HepG2 (cell line): ENCODE results near the gene DEUP1. TPM values are rescaled to one million over a fixed set of nuclear protein-coding genes. Genes with fewer than 3 reads are reported as not detected.
A peak's percentile ranks its signal among the peaks of the same experiment; 100 is the strongest.

Source experiments
- ARID4A ChIP-seq: sonication (generic); formaldehyde crosslinking; IDR thresholded peaks from 2 replicates; pipeline ENCODE4 v1.5.0; 2020; ENCODE audit warnings: mild to moderate bottlenecking, missing genetic modification reagents, borderline replicate concordance
- ARID5B ChIP-seq: IDR thresholded peaks from 2 replicates; pipeline ENCODE4 v1.4.0; 2020; ENCODE audit warnings: mild to moderate bottlenecking, missing genetic modification reagents
- HOXA3 ChIP-seq: sonication (generic); formaldehyde crosslinking; IDR thresholded peaks from 2 replicates; pipeline ENCODE4 v1.5.0; 2020; ENCODE audit warnings: missing genetic modification reagents
- MBNL3 ChIP-seq: fragments of 250-450 bp; sonication (Bioruptor Pico); conservative IDR thresholded peaks from 2 replicates; pipeline ENCODE4 v1.8.0; 2022; ENCODE audit warnings: mild to moderate bottlenecking, inconsistent platforms
- NCOR1 ChIP-seq: fragments of 200-600 bp; sonication (generic); IDR thresholded peaks from 2 replicates; pipeline ENCODE4 v1.7.0; 2017; ENCODE audit warnings: antibody characterized with exemption, low read length, borderline replicate concordance
- PAXIP1 ChIP-seq: sonication (generic); formaldehyde crosslinking; conservative IDR thresholded peaks from 2 replicates; pipeline ENCODE4 v1.4.0; 2020; ENCODE audit warnings: mild to moderate bottlenecking, missing genetic modification reagents, moderate library complexity
- PHF21A ChIP-seq: sonication (generic); formaldehyde crosslinking; IDR thresholded peaks from 2 replicates; pipeline ENCODE4 v1.5.0; 2020; ENCODE audit warnings: mild to moderate bottlenecking, missing genetic modification reagents
- RFX1 ChIP-seq: fragments of 450-650 bp; IDR thresholded peaks from 2 replicates; pipeline ENCODE4 v1.6.1; 2017
- SNAI1 ChIP-seq: sonication (generic); formaldehyde crosslinking; IDR thresholded peaks from 2 replicates; pipeline ENCODE4 v1.5.0; 2020; ENCODE audit warnings: mild to moderate bottlenecking, missing genetic modification reagents, borderline replicate concordance
- TFAP4 ChIP-seq: sonication (generic); IDR thresholded peaks from 2 replicates; pipeline ENCODE4 v1.6.1; 2016; ENCODE audit warnings: low read depth, borderline replicate concordance
- UBTF ChIP-seq: sonication (generic); formaldehyde crosslinking; IDR thresholded peaks from 2 replicates; pipeline ENCODE4 v1.4.0; 2020; ENCODE audit warnings: mild to moderate bottlenecking, missing genetic modification reagents
- ZFP82 ChIP-seq: sonication (generic); formaldehyde crosslinking; IDR thresholded peaks from 2 replicates; pipeline ENCODE4 v1.5.1; 2020; ENCODE audit warnings: mild to moderate bottlenecking, missing genetic modification reagents, borderline replicate concordance
- ZNF224 ChIP-seq: sonication (generic); formaldehyde crosslinking; IDR thresholded peaks from 2 replicates; pipeline ENCODE4 v1.5.0; 2020; ENCODE audit warnings: mild to moderate bottlenecking, missing genetic modification reagents
- ZNF562 ChIP-seq: sonication (generic); formaldehyde crosslinking; IDR thresholded peaks from 2 replicates; pipeline ENCODE4 v1.8.0; 2022; ENCODE audit warnings: missing genetic modification reagents, borderline replicate concordance
- polyA plus RNA-seq, 8 experiments: library from polyadenylated mRNA; depleted of rRNA in 3 of 8; stranded (reverse) in 7 of 8; unstranded in 1 of 8; fragments of >200 nt; fragmentation: Illumina TruSeq in 4 of 8; extraction: Trizol in 4 of 8; gene quantifications; 2 replicates each; pipeline versions ENCODE4 v1.2.1 to v1.2.3, GENCODE V29; 2011 to 2016; ENCODE audit warnings: low read depth in 4 of 8, missing spikeins in 1 of 8, mixed read lengths in 1 of 8; ENCODE audit not compliant: insufficient read depth in 1 of 8
- total RNA-seq, 5 experiments: library from RNA; depleted of rRNA; stranded (reverse); fragments of >200 nt; fragmentation: Illumina TruSeq; extraction: Trizol; gene quantifications; 2 replicates each; pipeline ENCODE4 v1.2.3, GENCODE V29; 2016; ENCODE audit warnings: low read depth in 1 of 5

The DEUP1 gene
- total and polyA plus RNA-seq, 2 of the 13 experiments (the other 11 are each of a cell fraction or from before 2014, with no cell fraction given): not detected

GRCh38 chr11:93487032-93487483 lies 156.5 kb downstream of the DEUP1 start (continued):
- TF ChIP-seq PAXIP1 (CRISPR knock-in tag) (peak; percentile 96), RFX1 (no peak), ZNF224 (CRISPR knock-in tag) (no peak), ARID5B (CRISPR knock-in tag) (peak; percentile 99), MBNL3 (no peak), ZNF562 (CRISPR knock-in tag) (no peak), NCOR1 (peak; percentile 97), ARID4A (CRISPR knock-in tag) (peak; percentile 78; the same call in 1 of the 2 replicates), HOXA3 (peak; percentile 90), TFAP4 (peak; percentile 93), SNAI1 (peak; percentile 99), PHF21A (CRISPR knock-in tag) (peak; percentile 99), ZFP82 (no peak), UBTF (CRISPR knock-in tag) (peak; percentile 58)
